Testis (tissue), 2 donors: ENCODE results near the gene IKBKE.

Experiments
- POLR2A ChIP-seq: fragments of 450-650 bp; IDR thresholded peaks from one replicate; pipeline ENCODE4 v1.6.1; 2017; ENCODE audit warnings: antibody characterized with exemption, mild to moderate bottlenecking, moderate library complexity
- TF ChIP-seq, protein P1 (sequence below), 3 experiments: fragments of 450-650 bp in 2 of 3; fragments of 200-600 bp in 1 of 3; sonication (generic) in 1 of 3; IDR thresholded peaks; one replicate each; pipeline ENCODE4 v1.5.1; 2016 to 2019; ENCODE audit warnings: antibody characterized with exemption in 3 of 3, mild to moderate bottlenecking in 2 of 3, moderate library complexity in 1 of 3

DNA sequence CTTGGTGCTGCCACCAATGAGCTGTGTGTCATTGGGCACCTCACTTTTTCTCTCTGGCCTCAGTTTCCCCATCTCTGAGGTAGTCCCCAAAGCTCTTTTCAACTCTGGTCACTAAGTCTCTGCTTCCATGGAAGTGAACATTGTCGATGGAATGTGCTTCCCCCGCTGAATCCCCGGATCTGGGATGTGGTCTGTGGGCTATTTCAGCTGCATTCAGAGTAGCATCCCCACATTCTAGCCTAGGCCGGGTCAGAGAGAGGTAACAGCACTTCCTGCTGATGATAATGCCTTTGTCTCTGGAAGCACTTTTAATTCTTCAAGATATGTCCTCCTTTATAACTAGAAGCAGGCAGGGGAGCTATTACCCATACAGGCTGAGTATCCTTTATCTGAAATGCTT lies 66.9 kb downstream of the IKBKE start:
- TF ChIP-seq, protein P1, sequence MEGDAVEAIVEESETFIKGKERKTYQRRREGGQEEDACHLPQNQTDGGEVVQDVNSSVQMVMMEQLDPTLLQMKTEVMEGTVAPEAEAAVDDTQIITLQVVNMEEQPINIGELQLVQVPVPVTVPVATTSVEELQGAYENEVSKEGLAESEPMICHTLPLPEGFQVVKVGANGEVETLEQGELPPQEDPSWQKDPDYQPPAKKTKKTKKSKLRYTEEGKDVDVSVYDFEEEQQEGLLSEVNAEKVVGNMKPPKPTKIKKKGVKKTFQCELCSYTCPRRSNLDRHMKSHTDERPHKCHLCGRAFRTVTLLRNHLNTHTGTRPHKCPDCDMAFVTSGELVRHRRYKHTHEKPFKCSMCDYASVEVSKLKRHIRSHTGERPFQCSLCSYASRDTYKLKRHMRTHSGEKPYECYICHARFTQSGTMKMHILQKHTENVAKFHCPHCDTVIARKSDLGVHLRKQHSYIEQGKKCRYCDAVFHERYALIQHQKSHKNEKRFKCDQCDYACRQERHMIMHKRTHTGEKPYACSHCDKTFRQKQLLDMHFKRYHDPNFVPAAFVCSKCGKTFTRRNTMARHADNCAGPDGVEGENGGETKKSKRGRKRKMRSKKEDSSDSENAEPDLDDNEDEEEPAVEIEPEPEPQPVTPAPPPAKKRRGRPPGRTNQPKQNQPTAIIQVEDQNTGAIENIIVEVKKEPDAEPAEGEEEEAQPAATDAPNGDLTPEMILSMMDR (IDR thresholded peaks at IDR 0.05), result no peak
- no peak for TF ChIP-seq POLR2A
